ENCODE results near the gene GLDN.
A peak's percentile ranks its signal among the peaks of the same experiment; 100 is the strongest.

The GLDN gene

GRCh38 chr15:51356983-51357382 lies 15.5 kb downstream of the GLDN start:
- DNase-seq (ENCODE audit: low read depth in 2 of 2), result no peak

- no peak for DNase-seq (ENCODE audit: low read depth in 2 of 2)
These were observed 18.5 kb downstream of the GLDN start for GRCh38 chr15:51359981-51360380.

- no peak for DNase-seq (ENCODE audit: low read depth in 2 of 2)
These were observed 21.9 kb downstream of the GLDN start for GRCh38 chr15:51363383-51363782.

DNA sequence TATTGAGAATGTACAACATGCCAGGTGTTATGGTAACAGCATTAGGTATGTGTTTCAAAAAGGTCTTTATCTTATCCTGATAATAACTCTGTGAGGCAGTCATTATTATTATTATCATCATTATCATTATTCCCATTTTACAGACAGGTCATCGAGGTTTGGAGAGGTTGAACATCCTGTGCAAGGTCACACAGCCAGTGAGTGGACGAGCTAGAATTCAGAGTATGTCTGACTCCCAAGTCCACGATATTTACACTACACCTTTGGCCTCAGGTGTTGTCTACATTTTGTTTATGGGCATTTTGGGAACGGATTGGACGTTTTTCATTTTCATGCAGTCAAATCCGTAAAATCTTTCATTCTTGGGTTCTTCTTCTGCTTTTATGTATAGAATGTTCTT lies 24.0 kb downstream of the GLDN start:
- no peak for DNase-seq (ENCODE audit: low read depth in 2 of 2)

GRCh38 chr15:51366071-51366470 lies 24.6 kb downstream of the GLDN start:
- no peak for DNase-seq (ENCODE audit: low read depth in 2 of 2)

DNA sequence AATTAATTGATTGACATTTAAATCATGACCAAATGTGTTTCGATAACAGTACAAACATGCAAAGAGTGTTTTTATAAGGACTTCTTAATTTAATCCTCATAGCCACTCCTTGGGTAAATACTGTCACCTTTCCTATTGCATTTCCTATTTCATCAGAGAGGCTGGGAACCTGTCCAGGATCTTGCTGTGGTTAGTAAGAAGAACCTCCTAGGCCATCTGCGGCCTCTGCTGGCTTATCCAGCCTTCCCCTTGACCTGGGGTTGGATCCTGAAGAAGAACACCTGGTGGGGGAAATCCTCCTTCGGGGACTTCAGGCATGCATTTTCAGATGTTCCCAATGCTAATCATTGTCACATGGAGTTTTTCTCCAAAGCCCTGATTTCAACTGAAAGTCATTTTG lies 25.5 kb downstream of the GLDN start:
- DNase-seq (ENCODE audit: low read depth in 2 of 2), result no peak

- no peak for DNase-seq (ENCODE audit: low read depth in 2 of 2)
These were observed 26.0 kb downstream of the GLDN start for GRCh38 chr15:51367322-51367976.

DNA sequence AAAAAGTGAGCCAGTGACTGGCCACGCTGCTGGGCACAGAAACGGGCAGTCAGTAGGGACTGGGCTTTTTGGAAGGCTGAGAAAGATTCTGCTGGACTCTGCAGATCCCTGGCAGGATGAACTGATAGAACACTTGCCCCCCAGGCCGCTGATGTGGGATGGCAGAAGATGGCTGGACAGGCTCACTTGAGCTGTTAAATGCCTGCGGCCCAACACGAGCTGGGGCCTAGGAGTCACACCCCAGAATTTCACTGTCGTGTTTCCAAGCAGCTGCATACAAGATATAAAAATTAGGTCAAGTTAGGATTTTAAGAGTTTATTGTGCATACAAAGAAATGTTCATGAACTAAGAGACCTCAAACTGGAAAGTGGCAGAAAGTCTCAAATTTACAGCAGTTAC lies 26.9 kb downstream of the GLDN start:
- DNase-seq (ENCODE audit: low read depth in 2 of 2), result no peak

DNA sequence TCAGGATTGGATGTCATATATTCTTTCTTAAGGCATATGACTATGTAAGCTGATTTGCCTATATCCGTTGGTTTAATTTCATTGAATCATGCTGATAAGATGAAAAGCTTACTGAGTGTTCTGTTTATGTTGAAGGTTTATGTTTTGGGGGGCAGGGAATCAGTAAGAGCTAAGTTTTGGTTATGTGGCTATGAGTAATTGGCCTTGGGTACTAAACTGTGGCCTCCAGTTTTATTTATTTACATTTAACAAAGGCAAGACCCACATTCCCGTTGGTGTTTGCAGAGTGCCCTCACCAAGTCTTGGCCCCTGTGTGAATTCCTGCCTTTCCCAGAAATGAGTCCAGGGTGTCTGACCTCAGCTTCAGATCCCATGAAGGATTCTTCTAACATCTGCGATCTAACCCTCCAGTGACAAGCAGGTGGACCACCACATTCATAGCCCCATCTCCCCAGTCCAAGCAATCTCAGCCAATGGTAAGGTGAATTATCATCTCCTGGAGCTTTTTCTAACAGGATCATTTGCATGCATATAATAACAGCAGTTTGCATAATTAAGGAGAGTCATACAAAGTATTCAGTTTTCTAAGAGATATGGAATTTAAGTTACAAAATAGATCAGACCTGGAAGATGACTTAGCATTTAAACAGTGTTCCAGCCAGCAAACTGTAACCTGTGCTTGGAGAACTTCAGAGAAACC lies 27.4 kb downstream of the GLDN start:
- DNase-seq (ENCODE audit: low read depth in 2 of 2), result no peak

GRCh38 chr15:51369451-51369761 lies 28.0 kb downstream of the GLDN start:
- DNase-seq (ENCODE audit: low read depth in 2 of 2), result no peak

- DNase-seq (ENCODE audit: low read depth in 2 of 2), result no peak
These were observed 29.8 kb downstream of the GLDN start for GRCh38 chr15:51371266-51371665.

- DNase-seq (ENCODE audit: low read depth in 2 of 2), result no peak
These were observed 32.7 kb downstream of the GLDN start for GRCh38 chr15:51374131-51374530.

GRCh38 chr15:51375966-51376640 lies 34.6 kb downstream of the GLDN start:
- no peak for DNase-seq (ENCODE audit: low read depth in 2 of 2)

DNA sequence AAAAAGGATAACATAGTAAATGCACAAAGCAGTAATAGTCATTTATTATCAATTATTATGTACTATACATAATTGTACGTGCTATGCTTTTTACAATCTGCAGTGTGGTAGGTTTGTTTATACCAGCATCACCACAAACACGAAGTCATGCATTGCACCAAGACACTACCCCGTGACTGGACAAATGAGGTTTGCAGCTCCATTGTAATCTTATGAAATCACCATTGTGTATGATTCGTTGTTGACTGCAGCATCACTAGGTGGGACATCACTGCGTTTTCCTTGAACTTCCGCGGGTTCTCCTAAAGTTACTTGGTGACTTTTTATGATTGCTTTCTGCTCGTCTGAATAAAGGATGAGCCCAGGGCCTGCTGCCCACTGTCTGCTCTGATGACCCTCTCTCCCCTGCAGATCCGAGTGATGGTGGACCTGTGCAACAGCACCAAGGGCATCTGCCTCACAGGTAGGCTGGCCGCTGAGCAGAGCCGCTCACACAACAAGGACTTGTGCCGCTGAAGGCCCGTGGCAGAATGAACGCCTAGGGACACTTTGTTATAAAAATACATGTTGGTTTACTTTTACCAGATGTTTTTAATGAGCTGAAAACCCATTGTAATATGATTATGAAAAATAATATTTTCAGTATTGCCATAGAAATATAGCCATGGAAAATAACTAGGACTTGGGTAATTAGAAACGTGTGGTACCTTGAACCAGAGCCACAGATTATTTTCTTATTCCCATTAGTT lies 35.8 kb downstream of the GLDN start:
- DNase-seq (ENCODE audit: low read depth in 2 of 2), result no peak

DNA sequence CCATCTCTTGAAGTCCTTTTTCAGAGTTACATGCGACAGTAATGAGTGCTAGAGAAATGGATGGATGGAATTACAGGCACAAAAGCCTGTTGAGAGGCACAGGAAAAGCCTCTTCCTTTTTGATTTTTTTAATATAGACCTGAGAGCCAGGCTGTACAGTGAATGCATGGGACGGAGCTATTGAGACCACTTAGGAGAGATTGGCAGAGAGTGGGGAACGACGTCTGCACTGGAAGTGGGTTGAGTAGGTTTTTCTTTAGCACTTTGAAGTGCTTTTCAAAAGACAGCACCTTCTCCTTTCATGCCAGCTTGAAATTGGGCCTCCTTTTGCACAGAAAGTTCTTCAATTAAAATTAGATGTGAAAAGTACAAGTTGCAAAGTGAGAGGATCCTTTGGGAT lies 37.0 kb downstream of the GLDN start:
- DNase-seq (ENCODE audit: low read depth in 2 of 2), result no peak

GRCh38 chr15:51379390-51379789 lies 37.9 kb downstream of the GLDN start:
- no peak for DNase-seq (ENCODE audit: low read depth in 2 of 2)

- DNase-seq (ENCODE audit: low read depth in 2 of 2), result peak in 1 of 2 donors; percentile 3
These were observed 39.7 kb downstream of the GLDN start for GRCh38 chr15:51380999-51381806.

- DNase-seq (ENCODE audit: low read depth in 2 of 2), result no peak
These were observed 41.3 kb downstream of the GLDN start for GRCh38 chr15:51382787-51383186.

- no peak for DNase-seq (ENCODE audit: low read depth in 2 of 2)
These were observed 44.6 kb downstream of the GLDN start for GRCh38 chr15:51386029-51386428.

GRCh38 chr15:51386486-51386885 lies 45.0 kb downstream of the GLDN start:
- no peak for DNase-seq (ENCODE audit: low read depth in 2 of 2)

- DNase-seq (ENCODE audit: low read depth in 2 of 2), result no peak
These were observed 45.7 kb downstream of the GLDN start for GRCh38 chr15:51386960-51387698.
